Neural cell (in vitro differentiated cells): ENCODE measurements around the gene CARD19. TPM values are rescaled to one million over a fixed set of nuclear protein-coding genes. Genes with fewer than 3 reads are reported as not detected.

Experiments used
- H2AFZ ChIP-seq: fragments of 200-600, 300-800 bp; sonication (generic), shearing (Covaris generic); 2 replicates; pipeline ENCODE4 v1.6.0; 2014; ENCODE audit warnings: low read depth, mild to moderate bottlenecking, antibody characterized with exemption, low read length, moderate library complexity
- H3F3A ChIP-seq: fragments of 200-600 bp; shearing (Covaris generic); 2 replicates; pipeline ENCODE4 v1.6.1; 2016; ENCODE audit warnings: mild to moderate bottlenecking, moderate library complexity, mixed read lengths, antibody characterized with exemption, low read length; ENCODE audit not compliant: insufficient read depth, poor library complexity, severe bottlenecking
- H3K27ac ChIP-seq: fragments of 200-600, 300-800 bp; sonication (generic), shearing (Covaris generic); 2 replicates; pipeline ENCODE4 v1.5.1; 2014; ENCODE audit warnings: mild to moderate bottlenecking, low read length, moderate library complexity
- H3K27me3 ChIP-seq: fragments of 300-800, 200-600 bp; sonication (generic), shearing (Covaris generic); 2 replicates; pipeline ENCODE4 v1.6.0; 2014; ENCODE audit warnings: mild to moderate bottlenecking, low read depth, low read length, moderate library complexity; ENCODE audit not compliant: insufficient read depth
- H3K36me3 ChIP-seq: fragments of 300-800, 200-600 bp; sonication (generic), shearing (Covaris generic); 2 replicates; pipeline ENCODE4 v1.5.1; 2014; ENCODE audit warnings: mild to moderate bottlenecking, antibody characterized with exemption, low read length, moderate library complexity; ENCODE audit not compliant: insufficient read depth
- H3K4me2 ChIP-seq: fragments of 300-800, 200-600 bp; sonication (generic), shearing (Covaris generic); 2 replicates; pipeline ENCODE4 v1.6.0; 2014; ENCODE audit warnings: mild to moderate bottlenecking, low read length
- H3K4me3 ChIP-seq: fragments of 300-800, 200-600 bp; sonication (generic), shearing (Covaris generic); 2 replicates; pipeline ENCODE4 v1.5.1; 2014; ENCODE audit warnings: mild to moderate bottlenecking, low read length, moderate library complexity
- H3K79me2 ChIP-seq: fragments of 200-600 bp; shearing (Covaris generic); replicated peaks from 2 replicates; pipeline ENCODE4 v1.6.0; 2014; ENCODE audit warnings: mild to moderate bottlenecking, low read length, moderate library complexity; ENCODE audit not compliant: insufficient read depth
- H3K9ac ChIP-seq: fragments of 300-800, 200-600 bp; sonication (generic), shearing (Covaris generic); 2 replicates; pipeline ENCODE4 v1.6.1; 2016; ENCODE audit warnings: mild to moderate bottlenecking, low read length, mixed read lengths
- H3K9me2 ChIP-seq: fragments of 200-600 bp; shearing (Covaris generic); 2 replicates; pipeline ENCODE4 v1.6.1; 2016; ENCODE audit warnings: mild to moderate bottlenecking, low read length, mixed read lengths; ENCODE audit not compliant: insufficient read depth
- H3K9me3 ChIP-seq: fragments of 200-600, 300-800 bp; sonication (generic), shearing (Covaris generic); 2 replicates; pipeline ENCODE4 v1.6.1; 2016; ENCODE audit warnings: mild to moderate bottlenecking, mixed run types, low read length, moderate library complexity, mixed read lengths
- H4K20me1 ChIP-seq: fragments of 200-600 bp; shearing (Covaris generic); 2 replicates; pipeline ENCODE4 v1.6.1; 2016; ENCODE audit warnings: mild to moderate bottlenecking, mixed run types; ENCODE audit not compliant: insufficient read depth
- EP300 ChIP-seq: fragments of 450-650 bp; conservative IDR thresholded peaks from 2 replicates; pipeline ENCODE4 v1.6.1; 2014; ENCODE audit warnings: antibody characterized with exemption, mild to moderate bottlenecking, moderate library complexity; ENCODE audit not compliant: poor library complexity, severe bottlenecking
- EZH2 ChIP-seq: fragments of 200-600, 300-800 bp; shearing (Covaris generic), sonication (generic); IDR thresholded peaks from 2 replicates; pipeline ENCODE4 v1.6.1; 2014; ENCODE audit warnings: antibody characterized with exemption, low read length, borderline replicate concordance, mild to moderate bottlenecking; ENCODE audit not compliant: insufficient read depth, poor library complexity, severe bottlenecking
- MXI1 ChIP-seq: fragments of 450-650 bp; conservative IDR thresholded peaks from 2 replicates; pipeline ENCODE4 v1.6.1; 2014; ENCODE audit warnings: antibody characterized with exemption, mild to moderate bottlenecking; ENCODE audit not compliant: poor library complexity, severe bottlenecking
- POLR2AphosphoS5 ChIP-seq: IDR thresholded peaks from 2 replicates; pipeline ENCODE4 v1.6.1; 2012
- RAD21 ChIP-seq: fragments of 450-650 bp; conservative IDR thresholded peaks from 2 replicates; pipeline ENCODE4 v1.6.1; 2014; ENCODE audit warnings: antibody characterized with exemption, mild to moderate bottlenecking, moderate library complexity
- SMC3 ChIP-seq: fragments of 450-650 bp; conservative IDR thresholded peaks from 2 replicates; pipeline ENCODE4 v1.6.1; 2014; ENCODE audit warnings: antibody characterized with exemption, mild to moderate bottlenecking, moderate library complexity; ENCODE audit not compliant: poor library complexity
- TAF1 ChIP-seq: IDR thresholded peaks from 2 replicates; pipeline ENCODE4 v1.6.1; 2012; ENCODE audit warnings: low read depth
- polyA plus RNA-seq: library from polyadenylated mRNA; depleted of rRNA; stranded (reverse); fragments of >200 nt; gene quantifications from 2 replicates; pipeline ENCODE4 v1.2.3, GENCODE V29; 2014
- TF ChIP-seq, protein P1 (sequence below): fragments of 450-650 bp; IDR thresholded peaks from 2 replicates; pipeline ENCODE4 v1.5.1; 2014; ENCODE audit warnings: antibody characterized with exemption, mild to moderate bottlenecking, moderate library complexity; ENCODE audit not compliant: poor library complexity, severe bottlenecking
- TF ChIP-seq, protein P2 (sequence below): IDR thresholded peaks from 2 replicates; pipeline ENCODE4 v1.6.1; 2012; ENCODE audit warnings: borderline replicate concordance

CARD19 gene
- polyA plus RNA-seq, 1 donor from 2014 or later, result 66.7 TPM

DNA sequence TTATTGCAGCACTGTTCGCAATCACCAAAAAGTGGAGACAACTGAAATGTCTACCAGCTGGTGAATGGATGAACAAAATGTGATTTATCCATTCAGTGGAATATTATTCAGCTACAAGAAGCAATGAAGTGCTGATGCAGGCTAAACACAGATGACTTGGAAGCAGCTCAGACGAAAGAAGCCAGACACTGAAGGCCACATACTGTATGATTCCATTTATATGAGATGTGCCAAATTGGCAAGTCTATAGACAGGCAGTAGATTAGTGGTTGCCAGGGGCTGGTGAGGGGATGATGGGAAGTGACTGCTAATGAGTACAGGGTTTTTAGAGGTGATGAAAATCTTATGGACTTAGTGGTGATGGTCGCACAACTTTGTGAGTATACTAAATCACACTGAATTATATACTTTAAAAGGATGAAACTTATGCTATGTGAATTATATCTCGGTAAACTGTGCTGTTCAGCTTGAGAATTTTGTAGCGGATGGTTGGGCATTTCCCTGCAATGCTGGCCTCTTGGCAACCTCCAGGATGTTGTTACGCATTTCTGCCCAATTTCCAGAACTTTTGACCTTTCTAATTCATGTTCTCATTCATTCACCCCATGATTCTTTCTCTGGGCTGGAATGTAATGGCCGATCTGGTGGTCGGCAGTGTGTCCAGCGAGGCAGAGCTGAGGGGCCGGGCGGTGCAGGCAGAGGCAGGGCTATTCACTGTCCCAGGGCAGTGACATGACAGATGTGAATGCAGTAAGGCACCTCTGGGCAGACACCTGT is 66.0 kb downstream of the CARD19 start:
- Histone ChIP-seq H3F3A (no peaks in the 10 kb centered on the region), H3K9me3 (no peaks in the 10 kb centered on the region), H3K9ac (no peak overlapping the region), H4K20me1 (no peaks in the 10 kb centered on the region), H3K9me2 (no peaks in the 10 kb centered on the region), H3K36me3 (no peaks in the 10 kb centered on the region), H2AFZ (no peak overlapping the region), H3K79me2 (no peaks in the 10 kb centered on the region), H3K27me3 (no peaks in the 10 kb centered on the region), H3K4me2 (no peak overlapping the region), H3K27ac (no peak overlapping the region), H3K4me3 (no peak overlapping the region)
- TF ChIP-seq MXI1, result no peak
- TF ChIP-seq, protein P1, sequence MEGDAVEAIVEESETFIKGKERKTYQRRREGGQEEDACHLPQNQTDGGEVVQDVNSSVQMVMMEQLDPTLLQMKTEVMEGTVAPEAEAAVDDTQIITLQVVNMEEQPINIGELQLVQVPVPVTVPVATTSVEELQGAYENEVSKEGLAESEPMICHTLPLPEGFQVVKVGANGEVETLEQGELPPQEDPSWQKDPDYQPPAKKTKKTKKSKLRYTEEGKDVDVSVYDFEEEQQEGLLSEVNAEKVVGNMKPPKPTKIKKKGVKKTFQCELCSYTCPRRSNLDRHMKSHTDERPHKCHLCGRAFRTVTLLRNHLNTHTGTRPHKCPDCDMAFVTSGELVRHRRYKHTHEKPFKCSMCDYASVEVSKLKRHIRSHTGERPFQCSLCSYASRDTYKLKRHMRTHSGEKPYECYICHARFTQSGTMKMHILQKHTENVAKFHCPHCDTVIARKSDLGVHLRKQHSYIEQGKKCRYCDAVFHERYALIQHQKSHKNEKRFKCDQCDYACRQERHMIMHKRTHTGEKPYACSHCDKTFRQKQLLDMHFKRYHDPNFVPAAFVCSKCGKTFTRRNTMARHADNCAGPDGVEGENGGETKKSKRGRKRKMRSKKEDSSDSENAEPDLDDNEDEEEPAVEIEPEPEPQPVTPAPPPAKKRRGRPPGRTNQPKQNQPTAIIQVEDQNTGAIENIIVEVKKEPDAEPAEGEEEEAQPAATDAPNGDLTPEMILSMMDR, result no peak
- TF ChIP-seq RAD21, result no peak
- TF ChIP-seq EP300, result no peak
- TF ChIP-seq, protein P2, sequence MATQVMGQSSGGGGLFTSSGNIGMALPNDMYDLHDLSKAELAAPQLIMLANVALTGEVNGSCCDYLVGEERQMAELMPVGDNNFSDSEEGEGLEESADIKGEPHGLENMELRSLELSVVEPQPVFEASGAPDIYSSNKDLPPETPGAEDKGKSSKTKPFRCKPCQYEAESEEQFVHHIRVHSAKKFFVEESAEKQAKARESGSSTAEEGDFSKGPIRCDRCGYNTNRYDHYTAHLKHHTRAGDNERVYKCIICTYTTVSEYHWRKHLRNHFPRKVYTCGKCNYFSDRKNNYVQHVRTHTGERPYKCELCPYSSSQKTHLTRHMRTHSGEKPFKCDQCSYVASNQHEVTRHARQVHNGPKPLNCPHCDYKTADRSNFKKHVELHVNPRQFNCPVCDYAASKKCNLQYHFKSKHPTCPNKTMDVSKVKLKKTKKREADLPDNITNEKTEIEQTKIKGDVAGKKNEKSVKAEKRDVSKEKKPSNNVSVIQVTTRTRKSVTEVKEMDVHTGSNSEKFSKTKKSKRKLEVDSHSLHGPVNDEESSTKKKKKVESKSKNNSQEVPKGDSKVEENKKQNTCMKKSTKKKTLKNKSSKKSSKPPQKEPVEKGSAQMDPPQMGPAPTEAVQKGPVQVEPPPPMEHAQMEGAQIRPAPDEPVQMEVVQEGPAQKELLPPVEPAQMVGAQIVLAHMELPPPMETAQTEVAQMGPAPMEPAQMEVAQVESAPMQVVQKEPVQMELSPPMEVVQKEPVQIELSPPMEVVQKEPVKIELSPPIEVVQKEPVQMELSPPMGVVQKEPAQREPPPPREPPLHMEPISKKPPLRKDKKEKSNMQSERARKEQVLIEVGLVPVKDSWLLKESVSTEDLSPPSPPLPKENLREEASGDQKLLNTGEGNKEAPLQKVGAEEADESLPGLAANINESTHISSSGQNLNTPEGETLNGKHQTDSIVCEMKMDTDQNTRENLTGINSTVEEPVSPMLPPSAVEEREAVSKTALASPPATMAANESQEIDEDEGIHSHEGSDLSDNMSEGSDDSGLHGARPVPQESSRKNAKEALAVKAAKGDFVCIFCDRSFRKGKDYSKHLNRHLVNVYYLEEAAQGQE, result no peak
- no peak for TF ChIP-seq POLR2AphosphoS5
- no peak for TF ChIP-seq SMC3
- TF ChIP-seq EZH2, result no peak
- TF ChIP-seq TAF1, result no peak

Other genes starting within 250 kb of the CARD19 start
- gene ZNF484, start 218.2 kb upstream of the CARD19 start, polyA plus RNA-seq, result 25.7 and 26.0 TPM in 2 replicates
- 8.3 and 9.3 TPM in 2 replicates for gene FGD3, start 148.7 kb upstream of the CARD19 start, polyA plus RNA-seq
- gene SUSD3, start 37.5 kb upstream of the CARD19 start, polyA plus RNA-seq, result not detected in 2 replicates
- 2.7 and 7.6 TPM in 2 replicates for gene NINJ1, start 38.0 kb downstream of the CARD19 start, polyA plus RNA-seq
- 37.1 and 38.3 TPM in 2 replicates for gene WNK2, start 87.9 kb downstream of the CARD19 start, polyA plus RNA-seq